OCI-LY1 (cell line): Measurements from ENCODE around the gene DPY19L3.

Source experiments
- H2AFZ ChIP-seq: fragments of 200-600 bp; sonication (generic), shearing (Covaris generic); 2 replicates; pipeline ENCODE4 v1.6.0; 2014; ENCODE audit warnings: antibody characterized with exemption, mild to moderate bottlenecking, low read length
- H3F3A ChIP-seq: fragments of 200-600 bp; sonication (generic), shearing (Covaris generic); 2 replicates; pipeline ENCODE4 v1.6.0; 2014; ENCODE audit warnings: mild to moderate bottlenecking, antibody characterized with exemption, low read length, moderate library complexity; ENCODE audit not compliant: insufficient read depth
- H3K27ac ChIP-seq: fragments of 200-600 bp; sonication (generic); 2 replicates; pipeline ENCODE4 v1.5.1; 2014; ENCODE audit warnings: low read length, mixed run types, mild to moderate bottlenecking, low read depth; ENCODE audit not compliant: poor library complexity, severe bottlenecking
- H3K27me3 ChIP-seq: fragments of 200-600 bp; sonication (generic); 2 replicates; pipeline ENCODE4 v1.6.0; 2014; ENCODE audit warnings: antibody characterized with exemption, mild to moderate bottlenecking, low read length, moderate library complexity; ENCODE audit not compliant: insufficient read depth
- H3K36me3 ChIP-seq: fragments of 200-600 bp; sonication (generic); 2 replicates; pipeline ENCODE4 v1.6.1; 2014; ENCODE audit warnings: mild to moderate bottlenecking, antibody characterized with exemption, low read length, moderate library complexity, mixed read lengths; ENCODE audit not compliant: insufficient read depth
- H3K4me1 ChIP-seq: fragments of 200-600 bp; sonication (generic); 2 replicates; pipeline ENCODE4 v1.5.1; 2014; ENCODE audit warnings: mild to moderate bottlenecking, low read length, moderate library complexity; ENCODE audit not compliant: insufficient read depth, severe bottlenecking
- H3K4me2 ChIP-seq: fragments of 200-600 bp; sonication (generic), shearing (Covaris generic); 2 replicates; pipeline ENCODE4 v1.6.1; 2014; ENCODE audit warnings: low read length
- H3K4me3 ChIP-seq: fragments of 200-600 bp; sonication (generic); 2 replicates; pipeline ENCODE4 v1.5.1; 2014; ENCODE audit warnings: low read length, low read depth, mild to moderate bottlenecking, mixed read lengths; ENCODE audit not compliant: poor library complexity, severe bottlenecking
- H3K79me2 ChIP-seq: fragments of 200-600 bp; shearing (Covaris generic); 2 replicates; pipeline ENCODE4 v1.6.1; 2016; ENCODE audit warnings: mixed run types, low read length, mixed read lengths; ENCODE audit not compliant: insufficient read depth
- H3K9ac ChIP-seq: fragments of 200-600 bp; sonication (generic), shearing (Covaris generic); 2 replicates; pipeline ENCODE4 v1.6.1; 2014; ENCODE audit warnings: mild to moderate bottlenecking, low read length, mixed read lengths
- H3K9me2 ChIP-seq: fragments of 200-600 bp; sonication (generic), shearing (Covaris generic); 2 replicates; pipeline ENCODE4 v1.6.1; 2014; ENCODE audit warnings: low read depth, mild to moderate bottlenecking, low read length, mixed read lengths
- H3K9me3 ChIP-seq: fragments of 200-600 bp; shearing (Covaris generic); 2 replicates; pipeline ENCODE4 v1.6.1; 2014; ENCODE audit warnings: low read length, mixed read lengths
- H4K20me1 ChIP-seq: fragments of 200-600 bp; sonication (generic), shearing (Covaris generic); 2 replicates; pipeline ENCODE4 v1.6.0; 2016; ENCODE audit warnings: mild to moderate bottlenecking, low read length; ENCODE audit not compliant: insufficient read depth
- CTCF ChIP-seq: fragments of 200-600 bp; sonication (generic), shearing (Covaris generic); IDR thresholded peaks from 2 replicates; pipeline ENCODE4 v1.5.1; 2017; ENCODE audit warnings: mild to moderate bottlenecking, antibody characterized with exemption, low read length, moderate library complexity, mixed read lengths
- EZH2 ChIP-seq: fragments of 200-600 bp; sonication (generic), shearing (Covaris generic); IDR thresholded peaks from 2 replicates; pipeline ENCODE4 v1.8.0; 2017; ENCODE audit warnings: borderline replicate concordance, mixed run types, mild to moderate bottlenecking, antibody characterized with exemption, low read length, moderate library complexity, mixed read lengths

The DPY19L3 gene

GRCh38 chr19:32522967-32523366, 117.4 kb downstream of the DPY19L3 start:
- H3K4me2 ChIP-seq = no peak overlapping the region
- no peaks in the 10 kb centered on the region for H4K20me1 ChIP-seq
- no peak overlapping the region for H3K4me3 ChIP-seq
- no peak overlapping the region for H3K27ac ChIP-seq
- no peaks in the 10 kb centered on the region for H3K79me2 ChIP-seq
- H3K36me3 ChIP-seq = no peaks in the 10 kb centered on the region
- H3F3A ChIP-seq = no peaks in the 10 kb centered on the region
- H3K4me1 ChIP-seq = no peaks in the 10 kb centered on the region
- H3K9me2 ChIP-seq = no peaks in the 10 kb centered on the region
- no peak overlapping the region for H2AFZ ChIP-seq
- TF ChIP-seq CTCF (no peak), EZH2 (no peak)
- no peak overlapping the region for H3K9ac ChIP-seq
- no peaks in the 10 kb centered on the region; the same call in 1 of the 2 replicates for H3K27me3 ChIP-seq
- H3K9me3 ChIP-seq = no peaks in the 10 kb centered on the region

- TF ChIP-seq CTCF (no peak), EZH2 (no peak)
- no peaks in the 10 kb centered on the region; the same call in 1 of the 2 replicates for H3K27me3 ChIP-seq
- no peak overlapping the region for H3K27ac ChIP-seq
- no peaks in the 10 kb centered on the region for H3F3A ChIP-seq
- H3K4me2 ChIP-seq = no peak overlapping the region
- no peaks in the 10 kb centered on the region for H3K4me1 ChIP-seq
- no peaks in the 10 kb centered on the region for H3K36me3 ChIP-seq
- no peak overlapping the region for H3K4me3 ChIP-seq
- no peaks in the 10 kb centered on the region for H3K9me2 ChIP-seq
- H2AFZ ChIP-seq = no peak overlapping the region
- no peak overlapping the region for H3K9ac ChIP-seq
- no peaks in the 10 kb centered on the region for H3K79me2 ChIP-seq
- no peaks in the 10 kb centered on the region for H3K9me3 ChIP-seq
- no peaks in the 10 kb centered on the region for H4K20me1 ChIP-seq
Observed at GRCh38 chr19:32526895-32527294, 121.3 kb downstream of the DPY19L3 start.

- Histone ChIP-seq H3K4me2 (no peak overlapping the region), H3K9me3 (0 out of 2 replicates have a peak, but pooled peaks cover 3% of the 10 kb centered on the region), H3K27me3 (no peaks in the 10 kb centered on the region), H3K36me3 (no peaks in the 10 kb centered on the region), H4K20me1 (no peaks in the 10 kb centered on the region), H3K4me3 (no peak overlapping the region), H3F3A (no peaks in the 10 kb centered on the region), H3K4me1 (no peaks in the 10 kb centered on the region), H3K27ac (no peak overlapping the region), H3K9me2 (no peaks in the 10 kb centered on the region), H2AFZ (no peak overlapping the region), H3K9ac (no peak overlapping the region), H3K79me2 (no peaks in the 10 kb centered on the region)
- TF ChIP-seq EZH2 (no peak), CTCF (no peak)
Observed at GRCh38 chr19:32530773-32531172, 125.2 kb downstream of the DPY19L3 start.
